ENCODE measurements around the gene CDC42BPG.

DNA sequence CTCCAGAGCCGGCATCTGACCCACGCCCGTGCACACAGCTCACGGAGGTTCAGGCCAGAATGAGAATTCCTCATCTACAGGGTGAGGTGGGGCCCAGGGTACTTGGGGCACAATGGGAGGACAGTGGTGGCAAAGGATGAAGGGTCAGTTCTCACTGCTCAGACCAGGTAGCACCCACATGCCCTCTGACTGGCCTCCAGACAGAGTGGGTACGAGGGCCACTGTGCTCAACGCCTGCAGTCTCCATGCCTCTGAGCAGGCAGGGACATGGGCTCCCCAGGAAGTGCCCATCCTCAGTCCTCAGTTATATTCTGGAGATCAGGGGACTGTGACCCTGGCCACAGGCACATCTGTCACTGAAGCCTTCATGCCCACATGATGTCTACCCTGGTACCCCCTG, 13.0 kb upstream of the CDC42BPG start:
- TF ChIP-seq, protein P1, sequence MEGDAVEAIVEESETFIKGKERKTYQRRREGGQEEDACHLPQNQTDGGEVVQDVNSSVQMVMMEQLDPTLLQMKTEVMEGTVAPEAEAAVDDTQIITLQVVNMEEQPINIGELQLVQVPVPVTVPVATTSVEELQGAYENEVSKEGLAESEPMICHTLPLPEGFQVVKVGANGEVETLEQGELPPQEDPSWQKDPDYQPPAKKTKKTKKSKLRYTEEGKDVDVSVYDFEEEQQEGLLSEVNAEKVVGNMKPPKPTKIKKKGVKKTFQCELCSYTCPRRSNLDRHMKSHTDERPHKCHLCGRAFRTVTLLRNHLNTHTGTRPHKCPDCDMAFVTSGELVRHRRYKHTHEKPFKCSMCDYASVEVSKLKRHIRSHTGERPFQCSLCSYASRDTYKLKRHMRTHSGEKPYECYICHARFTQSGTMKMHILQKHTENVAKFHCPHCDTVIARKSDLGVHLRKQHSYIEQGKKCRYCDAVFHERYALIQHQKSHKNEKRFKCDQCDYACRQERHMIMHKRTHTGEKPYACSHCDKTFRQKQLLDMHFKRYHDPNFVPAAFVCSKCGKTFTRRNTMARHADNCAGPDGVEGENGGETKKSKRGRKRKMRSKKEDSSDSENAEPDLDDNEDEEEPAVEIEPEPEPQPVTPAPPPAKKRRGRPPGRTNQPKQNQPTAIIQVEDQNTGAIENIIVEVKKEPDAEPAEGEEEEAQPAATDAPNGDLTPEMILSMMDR (IDR thresholded peaks at IDR 0.05; ENCODE audit: low read depth, low read length, poor library complexity, severe bottlenecking) = no peak
- TF ChIP-seq EZH2phosphoT487 (IDR thresholded peaks at IDR 0.05; ENCODE audit: borderline replicate concordance, low read length) = no peak
